Caco-2 (cell line): ENCODE results near the gene MYH7. TPM values are rescaled to one million over a fixed set of nuclear protein-coding genes. Genes with fewer than 3 reads are reported as not detected.

Source experiments
- BruUV-seq: library from RNA; stranded (reverse); fragments of 400-500 nt; replicated peaks from 2 replicates; lab custom pipeline; 2021; lab: Mats Ljungman, UMichigan
- CTCF ChIA-PET: fragments of 300-600 bp; sonication (Branson Sonifier 250); formaldehyde crosslinking; loops from one replicate; lab custom pipeline; 2022; ENCODE audit warnings: antibody characterized with exemption; lab: Charles Lee
- POLR2A ChIA-PET: fragments of 300-600 bp; sonication (Branson Sonifier 250); formaldehyde crosslinking; loops from one replicate; lab custom pipeline; 2022; ENCODE audit warnings: antibody characterized with exemption; lab: Charles Lee
- DNase-seq, 2 experiments: peaks; one replicate each; pipeline versions ENCODE4 v3.0.0 to v3.0.0-alpha.2; 2020 to 2022
- H3K27me3 ChIP-seq: replicated peaks from 2 replicates; pipeline ENCODE4 v1.6.0; 2011; ENCODE audit warnings: low read length; ENCODE audit not compliant: control insufficient read depth, insufficient read depth
- H3K36me3 ChIP-seq: 2 replicates; pipeline ENCODE4 v1.5.1; 2011; ENCODE audit warnings: low read length; ENCODE audit not compliant: control insufficient read depth, insufficient read depth
- H3K4me1 ChIP-seq: fragments of 250-450 bp; sonication (Bioruptor Pico); 2 replicates; pipeline ENCODE4 v1.5.1; 2020; ENCODE audit warnings: mild to moderate bottlenecking
- H3K4me3 ChIP-seq: 2 replicates; pipeline ENCODE4 v1.5.1; 2011; ENCODE audit warnings: low read depth, mild to moderate bottlenecking, control low read depth, low read length
- H3K9me3 ChIP-seq: fragments of 250-450 bp; sonication (Bioruptor Pico); 2 replicates; pipeline ENCODE4 v1.5.1; 2020; ENCODE audit warnings: mild to moderate bottlenecking, moderate library complexity
- H3K27ac Mint-ChIP-seq: one replicate; pipeline ENCODE4 v1.8.0; 2022; ENCODE audit warnings: mixed read lengths; ENCODE audit not compliant: unreplicated experiment
- H3K27me3 Mint-ChIP-seq: one replicate; pipeline ENCODE4 v1.8.0; 2022; ENCODE audit warnings: mixed read lengths; ENCODE audit not compliant: insufficient read depth, unreplicated experiment
- H3K36me3 Mint-ChIP-seq: one replicate; pipeline ENCODE4 v1.8.0; 2022; ENCODE audit warnings: mild to moderate bottlenecking, mixed read lengths; ENCODE audit not compliant: insufficient read depth, unreplicated experiment
- H3K4me1 Mint-ChIP-seq: one replicate; pipeline ENCODE4 v1.8.0; 2022; ENCODE audit warnings: low read depth, mixed read lengths; ENCODE audit not compliant: unreplicated experiment
- H3K4me3 Mint-ChIP-seq: one replicate; pipeline ENCODE4 v1.8.0; 2022; ENCODE audit warnings: mild to moderate bottlenecking, moderate library complexity, mixed read lengths; ENCODE audit not compliant: unreplicated experiment
- H3K9me3 Mint-ChIP-seq: one replicate; pipeline ENCODE4 v1.8.0; 2022; ENCODE audit warnings: mixed read lengths; ENCODE audit not compliant: unreplicated experiment
- intact Hi-C: fragments of 100-400 bp; cut with micrococcal nuclease; formaldehyde crosslinking; loops from one replicate; pipeline ENCODE4 v1.10.0; 2022; ENCODE audit not compliant: unreplicated experiment
- total RNA-seq: library from RNA; stranded (reverse); gene quantifications from 2 replicates; pipeline ENCODE4 v1.2.3, GENCODE V29; 2022
- TF ChIP-seq, protein P1 (sequence below), 2 experiments: fragments of 200-600 bp in 1 of 2; IDR thresholded peaks; 1 replicate in 1 of 2; 2 replicates in 1 of 2; pipeline versions ENCODE4 v1.5.1 to v1.8.0; 2011 to 2022; ENCODE audit warnings: antibody characterized with exemption in 1 of 2, control low read depth in 1 of 2, inconsistent platforms in 1 of 2, low read depth in 1 of 2, low read length in 1 of 2, mild to moderate bottlenecking in 1 of 2, moderate library complexity in 1 of 2; ENCODE audit not compliant: insufficient read depth in 1 of 2, severe bottlenecking in 1 of 2, unreplicated experiment in 1 of 2

The MYH7 gene
- total RNA-seq, 1 experiment from 2014 or later: not detected

DNA sequence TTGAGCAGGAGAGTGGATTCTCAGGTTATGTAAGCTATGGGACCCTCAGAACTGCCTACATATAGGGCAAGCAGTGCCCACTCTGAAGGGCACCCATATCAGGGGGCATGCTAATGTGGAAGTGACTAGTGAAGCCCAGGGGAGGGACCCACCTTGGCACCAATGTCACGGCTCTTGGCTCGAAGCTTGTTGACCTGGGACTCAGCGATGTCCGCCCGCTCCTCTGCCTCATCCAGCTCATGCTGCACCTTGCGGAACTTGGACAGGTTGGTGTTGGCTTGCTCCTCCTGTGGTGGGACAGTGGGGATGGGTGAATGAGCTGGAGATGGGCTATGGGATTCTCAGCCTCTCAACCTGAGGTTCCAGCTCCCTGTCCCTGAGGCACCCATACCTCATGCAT is 53.2 kb downstream of the MYH7 start:
- CTCF ChIA-PET: no interaction called here
- no peaks in the 10 kb centered on the region for H3K27me3 ChIP-seq
- H3K4me1 Mint-ChIP-seq: no peaks in the 10 kb centered on the region
- no peak overlapping the region for H3K27ac Mint-ChIP-seq
- TF ChIP-seq, protein P1, sequence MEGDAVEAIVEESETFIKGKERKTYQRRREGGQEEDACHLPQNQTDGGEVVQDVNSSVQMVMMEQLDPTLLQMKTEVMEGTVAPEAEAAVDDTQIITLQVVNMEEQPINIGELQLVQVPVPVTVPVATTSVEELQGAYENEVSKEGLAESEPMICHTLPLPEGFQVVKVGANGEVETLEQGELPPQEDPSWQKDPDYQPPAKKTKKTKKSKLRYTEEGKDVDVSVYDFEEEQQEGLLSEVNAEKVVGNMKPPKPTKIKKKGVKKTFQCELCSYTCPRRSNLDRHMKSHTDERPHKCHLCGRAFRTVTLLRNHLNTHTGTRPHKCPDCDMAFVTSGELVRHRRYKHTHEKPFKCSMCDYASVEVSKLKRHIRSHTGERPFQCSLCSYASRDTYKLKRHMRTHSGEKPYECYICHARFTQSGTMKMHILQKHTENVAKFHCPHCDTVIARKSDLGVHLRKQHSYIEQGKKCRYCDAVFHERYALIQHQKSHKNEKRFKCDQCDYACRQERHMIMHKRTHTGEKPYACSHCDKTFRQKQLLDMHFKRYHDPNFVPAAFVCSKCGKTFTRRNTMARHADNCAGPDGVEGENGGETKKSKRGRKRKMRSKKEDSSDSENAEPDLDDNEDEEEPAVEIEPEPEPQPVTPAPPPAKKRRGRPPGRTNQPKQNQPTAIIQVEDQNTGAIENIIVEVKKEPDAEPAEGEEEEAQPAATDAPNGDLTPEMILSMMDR (IDR thresholded peaks at IDR 0.05; ENCODE audit: insufficient read depth in 1 of 2, low read depth in 1 of 2, low read length in 1 of 2, severe bottlenecking in 1 of 2, unreplicated experiment in 1 of 2): no peak
- no peaks in the 10 kb centered on the region for H3K4me1 ChIP-seq
- H3K4me3 ChIP-seq: no peak overlapping the region
- intact Hi-C loops: loop anchor here (5.0 to 10.0 kb wide), 2 partner anchors 85 to 273 kb away; partner anchors contain the start of gene NGDN
- no peaks in the 10 kb centered on the region for H3K9me3 Mint-ChIP-seq
- no peak overlapping the region for H3K4me3 Mint-ChIP-seq
- H3K9me3 ChIP-seq: no peaks in the 10 kb centered on the region
- no peaks in the 10 kb centered on the region for H3K36me3 Mint-ChIP-seq
- H3K36me3 ChIP-seq: no peaks in the 10 kb centered on the region
- no peak for DNase-seq
- BruUV-seq: no TSS peak
- POLR2A ChIA-PET: no interaction called here
- H3K27me3 Mint-ChIP-seq: peaks cover 10% of the 10 kb centered on the region

DNA sequence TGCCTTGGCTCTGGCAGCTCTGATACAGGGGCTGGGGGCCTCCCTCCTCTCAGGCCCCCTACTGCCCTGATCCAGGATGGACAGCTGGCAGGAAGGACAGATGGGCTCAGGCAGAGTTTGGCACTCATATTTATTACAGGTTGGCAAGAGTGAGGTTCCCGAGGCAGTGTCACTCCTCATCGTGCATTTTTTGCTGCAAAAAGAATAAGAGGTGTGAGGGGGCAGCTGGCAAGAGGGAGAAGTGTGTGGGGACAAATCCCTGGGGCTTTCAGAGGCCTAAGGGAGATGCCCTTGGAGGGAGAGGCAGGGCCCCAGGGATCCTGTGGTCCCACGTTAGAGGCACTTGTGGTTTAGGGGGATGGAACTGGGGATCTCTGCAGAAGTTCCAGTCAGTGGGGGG is 53.6 kb downstream of the MYH7 start:
- peaks cover 9% of the 10 kb centered on the region for H3K27me3 Mint-ChIP-seq
- Histone ChIP-seq H3K27me3 (no peaks in the 10 kb centered on the region), H3K4me1 (no peaks in the 10 kb centered on the region), H3K4me3 (no peak overlapping the region), H3K36me3 (no peaks in the 10 kb centered on the region), H3K9me3 (no peaks in the 10 kb centered on the region)
- no peaks in the 10 kb centered on the region for H3K9me3 Mint-ChIP-seq
- H3K4me3 Mint-ChIP-seq: no peak overlapping the region
- DNase-seq: no peak
- no peaks in the 10 kb centered on the region for H3K36me3 Mint-ChIP-seq
- CTCF ChIA-PET: interaction anchor here (0.5 to 0.6 kb wide), 2 partner anchors 12 to 165 kb away, joined by 3 to 4 read pairs; no protein-coding TSS in a partner anchor
- POLR2A ChIA-PET: no interaction called here
- no peaks in the 10 kb centered on the region for H3K4me1 Mint-ChIP-seq
- BruUV-seq: no TSS peak
- no peak overlapping the region for H3K27ac Mint-ChIP-seq
- TF ChIP-seq, protein P1 (IDR thresholded peaks at IDR 0.05; ENCODE audit: insufficient read depth in 1 of 2, low read depth in 1 of 2, low read length in 1 of 2, severe bottlenecking in 1 of 2, unreplicated experiment in 1 of 2): no peak
- intact Hi-C loops: loop anchor here (2.0 to 10.0 kb wide), 3 partner anchors 29 to 273 kb away; partner anchors contain the start of genes NGDN and SLC22A17

DNA sequence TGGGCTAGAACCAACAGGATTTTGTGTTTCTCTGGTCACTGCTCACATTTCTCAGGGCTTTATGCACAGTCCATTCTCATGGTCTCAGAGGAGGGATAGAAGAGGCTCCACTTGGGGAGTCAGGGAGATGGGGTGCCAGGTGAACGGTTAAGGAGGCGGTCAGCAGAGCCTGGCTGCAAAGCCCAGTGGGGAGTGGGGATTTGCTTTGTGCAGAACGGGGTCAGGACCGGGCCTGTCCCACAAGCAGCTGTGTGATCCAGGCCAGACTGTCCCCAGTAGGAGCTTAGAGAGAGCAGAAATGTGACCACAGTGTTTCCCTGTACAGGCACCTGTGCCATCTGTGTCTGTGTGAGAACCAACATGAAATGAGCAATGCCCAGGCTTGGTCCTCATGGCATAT is 54.5 kb downstream of the MYH7 start:
- CTCF ChIA-PET: interaction anchor here (0.9 to 2.1 kb wide), 5 partner anchors 28 to 95 kb away, joined by 4 to 12 read pairs (median 4); partner anchors contain the start of genes HOMEZ, PPP1R3E and SLC22A17

More for the DNA sequence above, 54.5 kb downstream of the MYH7 start:
- intact Hi-C loops: loop anchor here (1.0 to 10.0 kb wide), 5 partner anchors 28 to 274 kb away; partner anchors contain the start of genes NGDN and SLC22A17
- Histone ChIP-seq H3K4me1 (no peaks in the 10 kb centered on the region), H3K9me3 (no peaks in the 10 kb centered on the region), H3K27me3 (no peaks in the 10 kb centered on the region), H3K36me3 (no peaks in the 10 kb centered on the region), H3K4me3 (no peak overlapping the region)
- no TSS peak for BruUV-seq
- Mint-ChIP-seq H3K36me3 (no peaks in the 10 kb centered on the region), H3K27me3 (peaks cover 14% of the 10 kb centered on the region), H3K4me1 (no peaks in the 10 kb centered on the region), H3K4me3 (no peak overlapping the region), H3K9me3 (no peaks in the 10 kb centered on the region), H3K27ac (no peak overlapping the region)
- POLR2A ChIA-PET: no interaction called here
- DNase-seq: no peak
- TF ChIP-seq, protein P1 (IDR thresholded peaks at IDR 0.05; ENCODE audit: insufficient read depth in 1 of 2, low read depth in 1 of 2, low read length in 1 of 2, severe bottlenecking in 1 of 2, unreplicated experiment in 1 of 2): no peak
